Fibroblast of skin of back (primary cell): Measurements from ENCODE around the gene EVI5L.

ENCODE experiments used
- DNase-seq: peaks from one replicate; pipeline ENCODE4 v3.0.0-alpha.2; 2013

Gene EVI5L

GRCh38 chr19:7900931-7901330, 70.9 kb downstream of the EVI5L start:
- no peak for DNase-seq

- no peak for DNase-seq
These were observed 71.3 kb downstream of the EVI5L start for GRCh38 chr19:7901337-7901736.

DNA sequence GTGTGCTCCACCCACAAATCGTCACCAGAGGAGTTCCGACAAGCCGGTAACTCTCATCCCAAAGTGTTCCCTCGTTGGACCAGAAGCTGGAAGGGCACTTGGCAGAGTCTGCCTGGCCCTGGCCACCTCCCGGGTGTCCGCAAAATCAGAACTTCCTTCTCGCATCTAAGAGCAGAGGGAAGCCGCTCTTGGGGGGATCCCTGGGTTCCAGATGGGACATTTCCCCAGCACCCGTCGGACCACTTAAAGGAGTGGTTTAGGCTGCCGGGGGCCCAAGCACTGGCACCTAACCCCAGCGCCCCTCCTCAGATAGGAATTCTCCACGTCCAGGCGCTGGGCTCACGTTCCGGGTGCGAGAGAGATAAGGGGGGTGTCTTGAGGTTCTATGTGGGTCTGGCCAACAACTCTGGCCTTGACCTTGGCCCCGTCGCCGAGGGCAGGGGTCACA, 72.8 kb downstream of the EVI5L start:
- DNase-seq = no peak

GRCh38 chr19:7903244-7904073, 73.4 kb downstream of the EVI5L start, which contains the start of gene MAP2K7:
MAP2K7 (plus strand) TSS chr19:7903877; CDS start chr19:7903945, 68 bp downstream.
- peak; percentile 98 for DNase-seq

- peak; percentile 27 for DNase-seq
These were observed 74.3 kb downstream of the EVI5L start for GRCh38 chr19:7904074-7905020.

DNA sequence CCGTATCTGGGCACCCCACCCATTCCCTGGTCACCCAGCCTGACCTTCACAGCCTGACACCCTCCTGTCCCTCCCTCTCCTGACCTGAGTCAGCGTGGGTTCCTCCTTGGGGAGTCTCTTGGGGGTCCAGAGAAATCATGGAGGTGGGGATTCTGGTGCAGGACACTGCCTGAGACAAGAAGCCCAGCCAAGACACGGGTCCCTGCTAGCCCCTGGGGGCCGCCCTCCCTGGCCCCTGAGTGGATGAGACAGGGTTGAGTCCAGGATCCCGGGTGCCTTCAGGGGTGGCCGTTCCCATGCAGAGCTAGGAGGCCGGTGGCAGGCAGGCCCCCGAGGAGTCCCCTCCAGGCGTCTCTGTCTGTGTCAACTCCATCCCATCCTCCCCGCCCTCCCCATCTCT, 75.2 kb downstream of the EVI5L start:
- DNase-seq = no peak

DNA sequence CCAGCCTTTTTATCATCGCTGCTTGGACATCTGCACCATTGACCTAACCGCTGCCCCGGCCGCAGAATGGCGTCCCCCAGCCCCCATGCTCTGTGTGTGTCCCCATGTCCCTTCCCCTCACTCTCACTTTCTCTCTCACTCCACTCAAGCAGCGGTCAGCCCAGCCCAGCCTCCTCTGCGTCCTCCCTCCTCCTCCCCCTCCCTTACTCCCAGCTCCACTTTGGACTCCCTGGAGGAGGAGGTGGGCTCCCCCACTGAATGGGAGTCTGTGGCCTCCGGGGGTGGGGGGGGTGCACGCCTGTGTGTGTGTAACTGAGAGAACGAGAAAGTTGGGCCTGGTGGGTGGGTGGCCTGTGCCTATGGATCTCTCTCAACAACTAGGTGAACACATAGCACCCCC, 75.8 kb downstream of the EVI5L start:
- no peak for DNase-seq

DNA sequence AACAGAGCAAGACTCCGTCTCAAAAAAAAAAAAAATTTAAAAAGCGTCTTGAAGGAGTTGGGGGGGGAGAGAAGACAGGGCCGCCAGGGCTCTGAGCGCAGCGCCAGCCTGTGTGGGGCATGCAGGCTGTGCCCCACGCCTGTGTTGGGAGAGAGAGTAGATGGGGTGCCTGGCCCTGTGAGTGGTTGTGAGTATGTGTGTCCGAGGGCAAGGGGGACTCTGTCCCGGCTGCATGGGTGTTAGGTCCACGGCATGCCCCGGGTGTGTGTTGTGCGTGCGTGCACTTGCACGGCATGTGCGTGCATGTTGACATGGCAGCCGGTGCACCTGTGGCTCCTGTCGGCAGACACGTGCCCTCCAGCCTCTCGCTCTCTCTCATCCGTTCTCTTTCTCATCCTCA, 77.1 kb downstream of the EVI5L start:
- no peak for DNase-seq

GRCh38 chr19:7907544-7907943, 77.5 kb downstream of the EVI5L start:
- DNase-seq = no peak

DNA sequence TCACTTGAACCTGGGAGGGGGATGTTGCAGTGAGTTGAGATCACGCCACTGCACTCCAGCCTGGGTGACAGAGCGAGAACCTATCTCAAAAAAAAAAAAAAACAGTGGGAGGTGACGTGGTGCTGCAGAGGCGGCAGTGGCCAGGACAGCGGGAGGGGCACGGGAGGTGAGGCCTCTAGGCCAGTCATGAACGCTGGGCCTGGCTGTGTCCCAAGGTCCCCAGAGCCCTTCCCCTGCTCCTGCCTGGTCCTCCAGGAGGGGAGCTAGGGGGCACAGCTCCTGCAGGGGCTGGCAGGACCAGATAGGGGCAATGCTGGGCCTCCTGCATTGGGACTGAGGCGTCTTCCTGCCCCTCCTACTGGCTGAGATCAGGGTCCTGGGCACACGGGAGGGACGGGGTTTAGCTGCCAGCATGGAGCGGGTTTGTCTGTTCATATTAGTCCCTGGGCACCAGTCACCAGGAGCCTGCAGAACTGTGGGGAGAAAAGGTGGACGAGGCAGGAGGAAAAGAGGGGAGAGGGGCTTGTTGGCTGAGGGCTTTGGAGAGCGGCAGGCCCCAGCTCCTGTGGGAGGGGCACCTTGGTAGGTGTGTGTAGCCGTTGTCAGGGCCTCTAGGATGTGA, 78.2 kb downstream of the EVI5L start:
- no peak for DNase-seq

- no peak for DNase-seq
These were observed 78.9 kb downstream of the EVI5L start for GRCh38 chr19:7908742-7909461.

DNA sequence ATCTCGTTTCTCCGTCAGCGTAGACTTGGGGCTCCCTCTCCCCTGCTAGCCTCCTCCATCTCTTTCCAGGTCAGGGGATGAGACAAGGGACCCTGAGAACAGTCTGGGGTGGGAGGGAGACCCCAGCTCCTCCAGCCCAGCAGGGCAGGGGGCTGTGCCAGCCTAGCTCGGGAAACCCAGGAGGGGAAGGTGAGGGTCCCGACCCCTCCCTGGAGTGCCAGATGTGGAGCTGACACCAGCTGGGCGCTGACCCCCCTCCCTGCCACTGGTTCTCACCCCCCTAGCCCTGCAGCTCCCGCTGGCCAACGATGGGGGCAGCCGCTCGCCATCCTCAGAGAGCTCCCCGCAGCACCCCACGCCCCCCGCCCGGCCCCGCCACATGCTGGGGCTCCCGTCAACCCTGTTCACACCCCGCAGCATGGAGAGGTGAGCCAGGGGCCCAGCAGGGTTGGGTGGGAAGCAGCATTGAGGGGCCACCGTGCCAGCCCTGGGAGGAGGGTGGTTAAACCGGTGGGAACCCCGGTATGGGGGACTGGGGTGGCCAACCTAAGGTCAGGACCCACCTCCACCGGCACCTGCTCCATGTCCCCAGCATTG, 79.6 kb downstream of the EVI5L start:
- no peak for DNase-seq

DNA sequence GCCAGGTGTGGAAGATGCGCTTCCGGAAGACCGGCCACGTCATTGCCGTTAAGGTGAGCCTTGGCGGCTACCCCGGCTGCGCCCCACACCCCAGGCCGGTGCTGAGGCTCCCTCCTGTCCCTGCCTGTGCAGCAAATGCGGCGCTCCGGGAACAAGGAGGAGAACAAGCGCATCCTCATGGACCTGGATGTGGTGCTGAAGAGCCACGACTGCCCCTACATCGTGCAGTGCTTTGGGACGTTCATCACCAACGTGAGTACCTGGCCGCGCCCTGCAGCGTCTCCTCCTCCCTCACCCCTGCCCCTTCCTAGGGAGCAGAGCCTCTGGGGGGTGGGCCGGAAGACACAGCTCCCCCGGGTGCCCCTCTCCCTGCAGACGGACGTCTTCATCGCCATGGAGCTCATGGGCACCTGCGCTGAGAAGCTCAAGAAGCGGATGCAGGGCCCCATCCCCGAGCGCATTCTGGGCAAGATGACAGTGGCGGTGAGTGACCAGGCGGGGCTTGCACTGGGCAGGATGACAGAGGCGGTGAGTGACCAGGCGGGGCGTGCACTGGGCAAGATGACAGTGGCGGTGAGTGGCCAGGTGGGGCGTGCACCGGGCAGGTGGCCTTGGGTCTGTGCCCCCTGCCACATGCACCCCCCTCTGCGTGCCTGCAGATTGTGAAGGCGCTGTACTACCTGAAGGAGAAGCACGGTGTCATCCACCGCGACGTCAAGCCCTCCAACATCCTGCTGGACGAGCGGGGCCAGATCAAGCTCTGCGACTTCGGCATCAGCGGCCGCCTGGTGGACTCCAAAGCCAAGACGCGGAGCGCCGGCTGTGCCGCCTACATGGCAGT, 80.5 kb downstream of the EVI5L start:
- DNase-seq = no peak

DNA sequence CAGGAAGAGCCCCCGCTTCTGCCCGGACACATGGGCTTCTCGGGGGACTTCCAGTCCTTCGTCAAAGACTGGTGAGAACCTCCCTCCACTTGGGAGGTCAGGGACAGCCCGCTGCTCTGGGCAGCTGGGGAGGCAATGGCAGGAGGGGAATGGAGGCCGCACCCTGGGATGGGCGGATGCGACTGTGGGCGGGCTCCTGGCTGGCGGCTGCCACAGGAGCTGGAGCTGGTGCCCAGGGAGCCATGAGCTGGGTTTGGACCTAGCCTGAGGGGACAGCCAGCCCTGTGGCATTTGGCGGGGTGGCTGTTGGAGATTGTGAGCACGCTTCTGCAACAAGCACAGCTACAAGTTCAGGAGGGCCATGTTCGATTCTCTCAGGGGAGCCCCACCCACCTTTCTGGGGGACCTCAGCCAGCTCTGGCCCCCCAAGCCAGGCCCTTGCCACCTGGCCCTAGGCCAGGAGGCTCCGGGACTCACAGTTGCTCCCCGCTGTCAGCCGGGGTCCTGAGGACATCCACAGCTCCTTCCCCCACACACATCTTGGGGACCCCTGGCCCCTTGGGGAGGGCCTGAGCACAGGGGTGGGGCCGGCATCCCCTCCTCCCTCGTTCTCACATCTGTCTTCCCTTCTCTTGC, 81.6 kb downstream of the EVI5L start:
- DNase-seq = no peak

- DNase-seq = no peak
These were observed 82.2 kb downstream of the EVI5L start for GRCh38 chr19:7912144-7912696.

DNA sequence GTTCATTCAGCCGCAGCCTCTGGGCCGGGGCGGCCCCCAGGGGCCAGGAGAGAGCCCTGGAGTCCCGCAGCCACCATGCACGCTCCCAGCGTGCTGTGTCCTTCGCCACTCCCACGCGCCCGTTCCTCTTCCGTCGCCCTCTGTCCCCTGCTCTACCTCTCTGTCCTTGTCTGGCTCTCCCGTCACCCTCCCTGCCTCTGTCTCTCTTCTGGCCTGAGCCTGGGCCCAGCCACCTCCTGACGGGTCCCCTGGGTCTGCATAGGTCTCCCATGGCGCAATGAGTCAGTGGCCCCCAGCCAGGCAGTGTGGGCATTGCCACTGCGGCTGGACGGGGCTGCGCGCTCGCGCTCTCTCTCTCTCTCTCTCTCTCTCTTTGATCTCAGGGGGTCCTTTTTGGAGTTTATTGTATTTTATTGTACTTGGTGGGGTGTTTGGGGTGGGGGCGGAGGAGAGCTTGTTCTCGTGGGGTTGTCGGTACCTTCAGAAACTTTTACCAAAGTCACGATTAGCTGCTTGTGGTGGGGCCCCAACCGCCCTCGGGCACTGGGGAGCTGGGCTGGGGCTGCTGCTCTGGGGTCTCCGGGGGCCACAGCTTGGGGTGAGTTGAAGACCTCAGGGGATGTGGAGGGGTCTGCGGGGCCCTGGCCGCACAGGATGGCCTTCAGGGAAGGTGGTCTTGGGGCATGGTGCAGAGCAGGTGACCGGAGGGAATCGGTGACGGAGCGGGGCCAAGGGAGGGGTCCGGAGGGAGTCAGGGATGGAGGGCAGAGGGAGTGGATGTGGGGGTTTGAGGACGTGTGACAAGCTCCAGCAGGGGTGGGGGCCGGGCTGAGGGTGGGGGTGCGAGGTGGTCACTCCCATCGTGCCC, 82.9 kb downstream of the EVI5L start:
- no peak for DNase-seq

DNA sequence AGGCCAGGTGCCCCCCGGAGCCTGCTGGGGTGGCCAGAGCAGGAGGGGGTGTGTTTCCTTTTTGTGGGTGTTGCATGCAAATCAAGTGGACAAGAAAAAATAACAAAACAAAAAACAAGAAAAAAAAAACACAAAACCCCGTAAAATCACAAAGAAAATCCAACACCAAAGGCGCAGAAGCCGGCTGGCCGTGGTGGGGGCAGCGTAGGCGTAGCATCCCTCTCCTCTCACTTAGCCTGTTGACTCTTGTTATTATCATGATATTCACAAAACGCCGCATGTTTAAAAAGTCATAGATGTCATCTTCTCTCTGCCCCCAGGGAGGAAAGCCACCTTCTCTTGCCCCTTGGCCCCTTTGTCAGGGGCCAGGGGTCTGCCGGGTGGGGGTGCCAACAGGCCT, 83.6 kb downstream of the EVI5L start:
- DNase-seq = no peak

GRCh38 chr19:7914099-7914498, 84.1 kb downstream of the EVI5L start:
- no peak for DNase-seq
